Effector CD8-positive, alpha-beta T cell (primary cell): ENCODE results near the gene AIG1.
"Not testable (repeated sequence)": the region's sequence is repeated elsewhere in the genome, so short reads cannot be mapped to it uniquely, and the experiment has no call there.

ENCODE experiments used
- DNase-seq: peaks from one replicate; lab custom pipeline; 2025; lab: John Stamatoyannopoulos, UW

The AIG1 gene

GRCh38 chr6:143127941-143128680, 67.4 kb downstream of the AIG1 start:
- no peak for DNase-seq

DNA sequence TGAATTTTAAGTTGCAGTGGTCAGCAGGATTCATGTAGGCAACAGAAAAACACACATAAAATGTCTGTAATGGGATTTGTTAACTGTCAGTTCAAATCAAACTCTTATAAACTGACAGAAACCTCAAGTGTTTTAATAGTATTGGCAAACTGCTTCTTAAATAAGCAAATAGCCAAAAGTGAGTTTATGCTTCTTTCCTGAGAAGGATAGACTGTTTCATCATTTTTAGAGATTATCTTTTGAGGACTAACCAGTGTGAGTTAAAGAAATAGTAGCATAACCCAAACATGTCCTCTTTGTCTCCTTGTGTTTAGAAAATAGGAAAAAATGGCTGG, 68.0 kb downstream of the AIG1 start:
- no peak for DNase-seq

- DNase-seq: no peak
Measured at GRCh38 chr6:143130928-143131327, 70.2 kb downstream of the AIG1 start.

DNA sequence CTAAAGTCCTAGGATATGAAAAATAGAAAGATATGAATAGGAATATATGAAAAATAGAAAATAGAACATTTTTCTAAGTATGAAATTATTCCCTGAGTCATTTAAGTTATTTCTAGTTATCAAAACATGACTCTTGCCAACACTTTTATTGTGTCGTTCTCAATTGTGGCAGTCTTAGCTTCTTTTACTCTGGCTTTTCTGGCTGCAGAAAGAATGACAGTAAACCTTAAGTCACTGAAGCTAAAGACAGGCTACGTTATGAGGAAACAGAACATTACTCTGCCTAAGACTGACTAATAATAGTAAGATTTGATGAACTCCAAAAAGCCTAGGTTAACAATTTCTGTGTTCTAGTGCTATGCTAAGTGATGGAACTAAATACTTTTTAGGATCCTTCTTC, 74.6 kb downstream of the AIG1 start:
- no peak for DNase-seq

GRCh38 chr6:143135797-143136561, 75.3 kb downstream of the AIG1 start:
- no peak for DNase-seq

DNA sequence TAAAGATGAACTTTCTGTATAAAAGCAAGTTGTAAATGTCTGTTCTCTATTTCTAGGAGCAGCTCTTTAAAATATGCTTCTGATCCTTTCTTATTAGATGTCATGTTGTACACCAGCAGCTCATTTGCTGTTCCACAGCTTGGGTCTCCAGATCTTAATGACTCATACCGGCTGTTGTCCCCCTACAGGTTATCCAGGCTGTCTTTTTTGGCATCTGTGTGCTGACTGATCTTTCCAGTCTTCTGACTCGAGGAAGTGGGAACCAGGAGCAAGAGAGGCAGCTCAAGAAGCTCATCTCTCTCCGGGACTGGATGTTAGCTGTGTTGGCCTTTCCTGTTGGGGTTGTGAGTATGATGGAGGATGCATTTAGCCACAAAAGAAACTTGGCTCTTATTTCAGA, 76.0 kb downstream of the AIG1 start:
- no peak for DNase-seq

DNA sequence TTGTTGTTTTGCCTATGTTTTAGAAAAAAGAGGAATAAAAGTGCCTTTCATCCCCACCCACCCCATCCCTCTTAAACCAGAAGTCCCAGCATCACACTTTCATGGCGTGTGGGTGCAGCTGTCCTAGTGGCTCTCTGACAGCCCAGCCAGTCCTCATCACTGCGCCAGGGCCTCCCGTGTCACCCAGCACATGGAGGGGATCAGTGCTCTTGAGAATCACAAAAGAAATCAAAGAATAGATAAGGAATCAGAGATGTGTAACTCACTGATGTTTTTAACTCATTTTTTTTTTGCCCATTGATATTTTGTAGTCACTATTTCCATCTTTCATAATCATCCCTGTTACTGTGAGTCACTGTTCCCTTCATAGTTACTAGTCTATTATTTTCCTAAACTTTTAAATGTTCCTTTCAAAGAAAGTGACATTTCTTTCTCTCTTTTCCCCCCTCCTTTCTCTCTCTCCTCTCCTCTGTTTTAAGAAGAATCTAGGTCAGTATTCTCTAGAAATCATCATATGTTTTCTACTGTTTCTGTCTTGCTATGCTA, 78.6 kb downstream of the AIG1 start:
- no peak for DNase-seq

GRCh38 chr6:143139884-143140283, 79.2 kb downstream of the AIG1 start:
- not testable (repeated sequence) for DNase-seq

GRCh38 chr6:143140767-143141166, 80.1 kb downstream of the AIG1 start:
- DNase-seq: no peak

DNA sequence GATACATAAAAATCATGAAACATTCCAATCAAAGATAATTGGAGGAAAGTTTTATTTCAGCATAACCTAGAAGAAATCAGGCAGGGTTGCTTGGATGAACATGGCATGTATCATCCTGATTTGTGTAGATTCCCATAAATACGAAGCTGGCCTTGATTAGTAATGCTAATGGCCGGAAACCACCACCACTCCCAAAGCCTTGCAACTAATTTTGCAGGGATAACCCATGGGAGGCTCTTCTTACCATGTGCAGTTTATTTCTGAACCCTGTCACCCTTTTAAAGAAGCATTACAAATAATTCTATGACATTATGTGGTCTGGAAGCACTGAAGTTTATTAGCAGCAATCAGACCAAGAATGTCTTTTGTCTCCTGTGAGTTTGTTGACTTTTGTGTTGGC, 80.8 kb downstream of the AIG1 start:
- DNase-seq: no peak

- DNase-seq: no peak
Measured at GRCh38 chr6:143146186-143146851, 85.6 kb downstream of the AIG1 start.

DNA sequence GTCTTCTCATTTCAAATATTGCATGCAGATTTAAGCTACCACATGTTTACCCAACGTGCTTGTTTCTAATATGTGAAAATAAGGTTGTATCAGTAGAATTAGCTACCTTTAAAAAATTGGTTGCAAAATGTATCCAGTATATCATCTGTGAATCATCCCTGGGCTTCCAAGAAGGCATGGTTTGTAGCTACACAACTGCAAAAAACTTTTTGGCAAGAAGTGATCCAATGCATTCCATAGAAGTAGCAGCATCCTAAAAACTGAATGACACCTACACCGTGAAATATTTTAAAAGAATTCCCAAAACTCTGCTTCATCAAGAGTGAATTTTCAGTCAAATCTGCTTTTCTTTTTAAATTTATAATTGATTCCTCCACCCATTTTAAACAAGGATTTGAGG, 89.1 kb downstream of the AIG1 start:
- DNase-seq: no peak

- DNase-seq: no peak
Measured at GRCh38 chr6:143150281-143150680, 89.6 kb downstream of the AIG1 start.

GRCh38 chr6:143151381-143151780, 90.7 kb downstream of the AIG1 start:
- DNase-seq: no peak

DNA sequence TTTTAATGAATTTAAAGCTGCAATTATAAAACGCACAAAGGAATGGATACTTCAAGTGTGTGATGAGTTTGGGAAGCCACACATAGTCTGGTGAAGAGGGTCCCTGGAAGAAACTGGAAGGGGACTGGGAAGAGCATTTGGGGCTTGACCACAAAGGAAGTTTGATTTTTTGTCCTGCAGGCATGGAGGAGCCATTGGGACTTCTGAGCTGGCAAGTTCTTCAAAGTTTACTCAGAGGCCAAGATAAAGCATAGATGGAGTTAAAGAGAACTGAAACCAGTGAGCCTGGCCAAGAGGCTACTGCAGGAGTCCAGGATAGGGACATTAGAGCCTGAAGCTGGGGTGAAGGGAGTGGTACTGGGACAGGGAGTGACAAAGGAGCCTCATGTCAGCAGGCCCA, 95.0 kb downstream of the AIG1 start:
- no peak for DNase-seq

DNA sequence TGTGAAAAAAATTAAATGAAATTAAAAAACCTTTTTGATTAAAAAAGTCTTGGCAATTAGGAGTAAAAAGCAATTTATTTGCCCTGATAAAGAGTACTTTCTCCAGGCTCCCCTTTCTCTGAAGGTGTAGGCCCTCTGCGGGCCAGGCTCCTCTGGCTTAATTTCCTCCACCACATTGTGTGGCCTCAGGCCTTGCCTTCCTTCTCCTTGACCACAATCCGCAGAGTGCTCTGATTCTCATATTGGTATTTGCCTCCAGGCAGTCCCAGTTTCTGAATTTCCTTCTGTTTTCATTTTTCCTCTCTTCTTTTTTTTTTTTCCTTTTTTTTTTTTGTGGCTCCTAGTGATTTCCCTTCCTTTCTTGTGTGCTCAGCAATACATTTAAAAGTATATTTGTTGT, 96.4 kb downstream of the AIG1 start:
- no peak for DNase-seq

DNA sequence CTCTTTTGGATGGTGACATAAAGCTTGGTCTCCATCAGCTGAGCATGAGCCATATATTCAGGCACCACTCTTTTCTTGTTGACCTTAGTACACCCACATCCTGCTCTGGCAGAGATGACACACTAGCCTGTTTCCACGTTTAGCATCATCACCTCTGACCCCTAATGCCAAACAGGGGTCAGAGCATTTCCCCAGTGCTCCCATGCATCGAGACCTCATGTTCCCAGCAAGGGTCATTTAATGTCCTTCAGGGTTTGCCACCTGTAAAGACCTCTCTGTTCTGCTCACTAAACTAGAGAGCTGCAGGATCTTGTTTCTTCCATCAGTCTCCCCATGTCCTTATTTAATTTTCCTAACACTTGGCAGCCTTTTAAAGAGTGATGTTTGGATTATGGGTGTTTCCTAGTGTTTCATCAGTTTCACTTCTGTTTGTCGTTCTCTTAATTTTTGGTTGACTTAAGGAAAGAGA, 97.5 kb downstream of the AIG1 start:
- DNase-seq: no peak

GRCh38 chr6:143159001-143159400, 98.3 kb downstream of the AIG1 start:
- no peak for DNase-seq

- no peak for DNase-seq
Measured at GRCh38 chr6:143160015-143160414, 99.3 kb downstream of the AIG1 start.

DNA sequence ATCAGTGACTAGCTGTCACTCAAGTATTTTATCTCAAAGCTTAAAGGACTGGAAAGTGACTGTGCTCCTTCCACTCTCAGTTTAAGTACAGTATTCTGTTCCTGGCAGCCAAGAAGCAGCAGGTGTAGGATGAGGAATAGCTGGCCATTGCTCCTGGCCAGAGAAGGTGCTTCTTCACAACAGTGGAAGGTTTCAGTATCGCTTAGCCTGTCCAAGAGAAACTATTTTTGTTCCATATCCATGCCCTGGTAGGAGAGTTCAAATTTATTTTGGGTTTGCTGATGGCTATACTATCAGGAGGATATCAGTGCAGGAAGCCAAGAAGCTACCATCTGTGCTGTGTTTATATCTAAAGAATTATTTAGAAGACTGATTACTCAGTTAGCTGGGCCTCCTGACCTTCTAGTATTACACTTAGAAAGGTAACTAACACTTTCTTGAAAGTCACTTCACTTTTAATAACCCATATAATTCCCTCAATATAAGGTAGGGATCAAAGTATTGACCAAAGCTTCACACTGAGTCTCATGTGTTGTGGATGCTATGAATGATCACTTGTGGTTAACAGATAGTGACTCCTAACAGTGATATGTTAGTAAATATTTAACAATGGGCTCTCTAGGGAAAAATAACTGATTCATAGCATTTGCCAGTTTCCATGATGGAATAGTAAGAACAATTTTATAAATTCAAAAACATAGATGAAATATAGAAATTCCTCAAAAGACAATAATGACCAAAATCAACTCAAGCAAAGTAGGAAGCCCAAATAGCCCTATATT, 99.9 kb downstream of the AIG1 start:
- DNase-seq: no peak

- no peak for DNase-seq
Measured at GRCh38 chr6:143163621-143164020, 102.9 kb downstream of the AIG1 start.

DNA sequence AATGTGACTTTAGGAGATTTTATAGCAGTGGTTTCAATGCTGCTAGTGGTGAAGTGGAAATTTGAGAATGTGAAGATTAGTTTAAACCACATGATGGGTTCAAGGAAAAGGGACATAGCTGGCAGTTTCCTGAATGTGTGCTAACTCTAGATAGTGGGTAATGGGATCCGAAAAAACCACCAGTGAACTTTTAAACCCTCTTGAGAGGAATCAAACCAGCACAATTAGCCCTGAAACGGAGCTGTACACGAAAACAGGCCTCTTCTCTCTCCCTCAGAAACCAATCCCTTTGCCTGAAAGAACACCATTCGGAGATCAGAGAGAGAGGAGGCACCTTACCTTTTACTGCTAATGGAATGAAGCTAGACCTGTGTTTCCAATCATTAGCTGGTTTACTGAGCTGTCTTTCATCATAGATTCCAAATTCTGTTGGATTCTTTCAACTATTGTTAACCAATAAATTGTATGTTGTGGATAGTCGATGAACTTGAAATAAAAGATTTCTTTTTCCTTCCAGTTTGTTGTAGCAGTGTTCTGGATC, 103.9 kb downstream of the AIG1 start:
- no peak for DNase-seq
